Retina (tissue), 1 donor: ENCODE measurements around the gene PPP1R3A.

Source experiments
- DNase-seq: peaks from one replicate; pipeline ENCODE4 v3.0.0-alpha.2; 2016

PPP1R3A gene

DNA sequence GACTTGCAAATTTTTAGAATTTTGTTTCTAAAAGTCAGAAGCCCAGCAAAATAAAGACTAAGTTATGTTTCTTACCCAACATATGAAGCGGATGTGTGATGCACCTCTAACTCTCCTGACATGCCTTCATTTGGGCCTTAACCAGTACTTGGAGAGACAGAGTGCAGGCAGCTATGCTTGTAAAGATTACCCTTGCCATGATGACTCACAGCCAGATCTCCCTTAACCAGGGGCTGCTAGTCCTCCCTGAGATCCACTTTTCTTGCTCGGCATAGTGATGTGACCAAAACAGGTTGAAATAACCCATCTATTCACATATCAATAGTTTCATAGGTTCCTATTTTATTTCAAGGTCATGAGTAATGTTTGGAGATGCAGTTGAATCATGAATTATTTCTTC lies 43.6 kb downstream of the PPP1R3A start:
- DNase-seq: no peak

DNA sequence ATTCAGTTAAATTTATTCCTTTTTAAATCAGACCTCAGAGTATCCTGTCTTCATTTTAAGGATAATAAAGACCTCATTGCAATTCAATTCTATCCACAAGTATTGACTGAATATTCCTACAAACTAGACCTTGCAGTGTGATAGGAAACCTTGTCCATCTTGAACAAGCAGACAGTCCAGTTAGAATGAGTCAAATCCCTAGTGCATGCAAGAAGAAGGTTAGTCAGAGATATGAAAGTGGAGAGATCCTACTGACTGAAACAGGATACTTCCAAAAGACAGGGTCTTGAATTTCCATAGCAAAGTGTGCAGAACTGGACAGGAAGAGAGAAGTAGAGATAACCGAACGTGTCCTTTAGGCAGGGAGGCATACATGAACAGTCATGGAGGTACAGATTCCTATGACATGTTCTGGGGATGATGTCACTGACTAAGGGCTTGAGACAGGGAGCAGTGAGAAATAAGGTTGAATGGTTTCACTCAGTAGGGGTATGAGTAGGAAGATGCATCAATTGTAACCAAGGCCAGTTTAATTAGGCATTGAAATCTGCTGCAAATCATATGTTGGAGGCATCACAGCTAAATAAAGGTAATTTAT lies 45.2 kb downstream of the PPP1R3A start:
- DNase-seq: no peak

- no peak for DNase-seq
Measured at GRCh38 chr7:113872981-113873380, 45.8 kb downstream of the PPP1R3A start.

DNA sequence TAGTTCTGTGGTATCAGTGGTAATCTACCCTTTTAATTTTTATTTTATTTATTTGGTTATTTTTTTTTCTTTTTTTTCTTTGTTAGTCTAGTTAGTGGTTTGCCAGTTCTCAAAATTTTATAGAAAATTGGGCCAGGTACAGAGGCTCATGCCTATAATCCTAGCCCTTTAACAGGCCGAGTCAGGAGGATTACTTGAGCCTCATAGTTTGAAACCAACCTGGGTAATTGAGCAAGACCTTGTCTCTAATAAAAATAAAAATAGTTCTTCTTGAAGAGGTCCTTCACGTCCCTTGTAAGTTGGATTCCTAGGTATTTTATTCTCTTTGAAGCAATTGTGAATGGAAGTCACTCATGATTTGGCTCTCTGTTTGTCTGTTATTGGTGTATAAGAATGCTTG lies 51.5 kb downstream of the PPP1R3A start:
- DNase-seq: no peak

DNA sequence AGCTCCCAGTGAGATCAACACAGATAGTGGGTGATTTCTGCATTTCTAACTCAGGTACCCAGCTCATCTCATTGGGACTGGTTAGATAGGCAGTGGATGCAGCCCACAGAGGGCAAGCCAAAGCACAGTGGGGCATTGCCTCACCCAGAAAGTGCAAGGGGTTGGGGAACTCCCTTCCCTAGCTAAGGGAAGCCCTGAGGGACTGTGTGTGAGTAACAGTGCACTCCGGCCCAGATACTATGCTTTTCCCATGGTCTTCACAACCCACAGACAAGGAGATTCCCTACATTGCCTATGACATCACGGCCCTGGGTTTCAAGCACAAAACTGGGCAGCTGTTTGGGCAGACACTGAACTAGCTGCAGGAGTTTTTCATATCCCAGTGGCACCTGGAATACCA lies 62.8 kb downstream of the PPP1R3A start:
- no peak for DNase-seq

- DNase-seq: no peak
Measured at GRCh38 chr7:113840954-113841353, 77.9 kb downstream of the PPP1R3A start.

DNA sequence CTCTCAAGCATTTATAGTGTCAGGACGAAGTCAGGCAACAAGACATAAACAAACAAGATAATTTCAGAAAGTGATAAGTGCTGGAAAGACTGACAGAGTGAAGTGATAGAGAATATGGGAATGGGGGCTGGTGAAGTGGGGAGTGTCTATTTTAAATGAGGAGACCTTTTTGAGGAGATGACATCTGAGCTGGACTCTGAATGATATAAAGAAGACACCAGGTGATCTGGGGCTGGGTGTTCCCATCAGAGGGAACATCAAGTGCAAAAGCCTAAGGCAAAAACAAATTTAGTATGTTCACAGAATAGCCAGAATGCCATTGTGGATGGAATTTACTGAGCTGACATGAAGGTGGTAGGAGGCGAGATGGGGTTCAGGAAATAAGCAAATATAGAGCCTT lies 83.4 kb downstream of the PPP1R3A start:
- no peak for DNase-seq

GRCh38 chr7:113832196-113832745 lies 86.5 kb downstream of the PPP1R3A start:
- DNase-seq: no peak

GRCh38 chr7:113831556-113831955 lies 87.3 kb downstream of the PPP1R3A start:
- DNase-seq: no peak

DNA sequence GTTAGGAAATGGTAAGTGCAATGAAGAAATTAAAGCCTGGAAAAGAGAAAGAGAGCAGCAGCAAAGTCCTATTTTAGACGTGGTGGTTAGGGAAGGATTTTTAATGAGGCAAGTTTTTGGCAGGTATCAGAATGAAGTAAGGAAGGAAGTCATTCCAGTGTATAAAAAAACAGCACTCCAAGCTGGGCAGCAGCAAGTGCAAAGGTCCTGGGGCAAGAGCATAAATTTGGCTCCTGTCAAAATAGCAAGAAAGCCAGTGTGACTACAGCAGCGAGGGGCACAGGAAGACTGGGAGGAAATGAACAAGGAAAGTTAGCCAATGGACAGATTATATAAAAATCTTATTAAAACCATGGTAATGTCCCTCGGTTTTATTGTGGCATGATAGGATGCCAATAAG lies 90.2 kb downstream of the PPP1R3A start:
- DNase-seq: no peak
